Esophagus muscularis mucosa (tissue), 4 donors: ENCODE results near the gene LIMK1. TPM values are rescaled to one million over a fixed set of nuclear protein-coding genes. Genes with fewer than 3 reads are reported as not detected.

Source experiments
- DNase-seq: peaks from one replicate; pipeline ENCODE4 v3.0.0-alpha.2; 2017; ENCODE audit errors: extremely low spot score
- H3K27ac ChIP-seq, 4 donors: fragments of 200-600 bp; sonication (generic); replicated peaks in 1 of 4; 1 replicate in 3 of 4; 2 replicates in 1 of 4; pipeline ENCODE4 v1.5.1; 2016 to 2019; ENCODE audit warnings: mild to moderate bottlenecking in 1 of 4
- H3K27me3 ChIP-seq, 4 donors: fragments of 200-600 bp; sonication (generic); one replicate each; pipeline versions ENCODE4 v1.5.1 to v1.6.0; 2016 to 2019
- H3K36me3 ChIP-seq, 4 donors: fragments of 200-600 bp; sonication (generic); one replicate each; pipeline ENCODE4 v1.5.1; 2016 to 2019
- H3K4me1 ChIP-seq, 4 donors: fragments of 200-600 bp; sonication (generic); one replicate each; pipeline ENCODE4 v1.5.1; 2016 to 2019
- H3K4me3 ChIP-seq, 4 donors: fragments of 200-600 bp; sonication (generic); 1 replicate in 2 of 4; 2 replicates in 2 of 4; pipeline ENCODE4 v1.5.1; 2016 to 2019; ENCODE audit warnings: mild to moderate bottlenecking in 4 of 4, moderate library complexity in 1 of 4
- H3K9me3 ChIP-seq, 4 donors: fragments of 200-600 bp; sonication (generic); 1 replicate in 3 of 4; 2 replicates in 1 of 4; pipeline ENCODE4 v1.5.1; 2016 to 2019
- CTCF ChIP-seq, 3 experiments: fragments of 200-600 bp in 2 of 3; fragments of 450-650 bp in 1 of 3; sonication (generic) in 2 of 3; IDR thresholded peaks; one replicate each; pipeline ENCODE4 v1.5.1; 2017 to 2019; ENCODE audit warnings: antibody characterized with exemption in 3 of 3, mild to moderate bottlenecking in 2 of 3, moderate library complexity in 1 of 3
- EP300 ChIP-seq: sonication (generic); formaldehyde crosslinking; IDR thresholded peaks from one replicate; pipeline ENCODE4 v1.6.1; 2017; ENCODE audit warnings: antibody characterized with exemption
- POLR2A ChIP-seq: fragments of 450-650 bp; IDR thresholded peaks from one replicate; pipeline ENCODE4 v1.6.1; 2017; ENCODE audit warnings: antibody characterized with exemption, moderate library complexity, mild to moderate bottlenecking, low read depth
- POLR2AphosphoS5 ChIP-seq, 2 donors: sonication (generic); formaldehyde crosslinking; IDR thresholded peaks; one replicate each; pipeline ENCODE4 v1.6.1; 2017; ENCODE audit warnings: antibody characterized with exemption in 2 of 2
- WGBS: methylation state at CpG from one replicate; pipeline ENCODE4 v1.1.5; 2018; 5-methylcytosine and 5-hydroxymethylcytosine counted together
- intact Hi-C: fragments of 100-400 bp; cut with DNase I; formaldehyde crosslinking; loops from one replicate; pipeline ENCODE4 v1.15.1; 2023
- total RNA-seq, 4 donors: library from RNA; depleted of rRNA; stranded (reverse); fragments of >200 nt; gene quantifications; one replicate each; pipeline versions ENCODE4 v1.1.0 to v1.2.1, GENCODE V29; 2016

The LIMK1 gene
- total RNA-seq, 4 donors from 2014 or later: 10.0 to 19.3 (median 11.9) TPM

GRCh38 chr7:74051629-74052410 is 31.8 kb upstream of the LIMK1 start:
- Histone ChIP-seq H3K9me3 (no peaks in the 10 kb centered on the region), H3K36me3 (peaks cover 76 to 100% (median 91%) of the 10 kb centered on the region in 4 donors), H3K27me3 (no peaks in the 10 kb centered on the region), H3K27ac (no peak overlapping the region), H3K4me3 (no peak overlapping the region), H3K4me1 (no peaks in the 10 kb centered on the region)
- DNase-seq: no peak
- no peak for TF ChIP-seq CTCF (IDR thresholded peaks at IDR 0.05)
- TF ChIP-seq POLR2AphosphoS5 (IDR thresholded peaks at IDR 0.05): peak in 1 of 2 donors; percentile 30
- 84% methylated on average over 16 of the region's 16 CpGs for WGBS
- intact Hi-C loops: no loop called here

GRCh38 chr7:74052628-74053027 is 31.0 kb upstream of the LIMK1 start:
- intact Hi-C loops: no loop called here
- Histone ChIP-seq H3K27ac (no peak overlapping the region), H3K27me3 (no peaks in the 10 kb centered on the region), H3K4me1 (no peaks in the 10 kb centered on the region), H3K36me3 (peaks cover 73 to 100% (median 91%) of the 10 kb centered on the region in 4 donors), H3K9me3 (no peaks in the 10 kb centered on the region), H3K4me3 (no peak overlapping the region)
- no peak for TF ChIP-seq EP300
- no peak for TF ChIP-seq CTCF (IDR thresholded peaks at IDR 0.05)
- no peak for TF ChIP-seq POLR2A
- WGBS: 85% methylated on average over 1 of the region's 1 CpG
- no peak for DNase-seq

GRCh38 chr7:74053589-74054186 is 29.9 kb upstream of the LIMK1 start:
- Histone ChIP-seq H3K4me1 (no peaks in the 10 kb centered on the region), H3K9me3 (no peaks in the 10 kb centered on the region), H3K36me3 (peaks cover 69 to 99% (median 86%) of the 10 kb centered on the region in 4 donors), H3K4me3 (no peak overlapping the region), H3K27me3 (no peaks in the 10 kb centered on the region), H3K27ac (no peak overlapping the region)
- DNase-seq: no peak
- intact Hi-C loops: no loop called here
- TF ChIP-seq CTCF (IDR thresholded peaks at IDR 0.05) (no peak), POLR2AphosphoS5 (IDR thresholded peaks at IDR 0.05) (no peak), EP300 (no peak), POLR2A (no peak)
- 94% methylated on average over 3 of the region's 3 CpGs for WGBS

- H3K27ac ChIP-seq: peak overlapping the region in 1 of 4 donors; percentile 26
- peaks cover 0 to 22% (median 20%) of the 10 kb centered on the region in 4 donors for H3K4me1 ChIP-seq
- H3K36me3 ChIP-seq: peaks cover 46 to 99% (median 84%) of the 10 kb centered on the region in 4 donors
- DNase-seq: no peak
- 82% methylated on average over 23 of the region's 26 CpGs for WGBS
- no peak overlapping the region for H3K4me3 ChIP-seq
- TF ChIP-seq POLR2AphosphoS5 (IDR thresholded peaks at IDR 0.05): no peak
- TF ChIP-seq EP300: no peak
- intact Hi-C loops: no loop called here
- no peaks in the 10 kb centered on the region for H3K27me3 ChIP-seq
- no peaks in the 10 kb centered on the region for H3K9me3 ChIP-seq
These were observed 27.3 kb upstream of the LIMK1 start for GRCh38 chr7:74056096-74056915.
